Trophoblast cell (in vitro differentiated cells and primary cell): ENCODE results near the gene MED26.

Source experiments
- DNase-seq, 2 donors: peaks; one replicate each; pipeline ENCODE4 v3.0.0-alpha.2; 2016
- H2AFZ ChIP-seq: 2 replicates; pipeline ENCODE4 v1.6.1; 2013; ENCODE audit warnings: low read length, moderate library complexity, mild to moderate bottlenecking; ENCODE audit not compliant: insufficient read depth, poor library complexity
- H2AK5ac ChIP-seq: 2 replicates; pipeline ENCODE4 v1.6.1; 2013; ENCODE audit warnings: mild to moderate bottlenecking, low read length
- H2BK120ac ChIP-seq: 2 replicates; pipeline ENCODE4 v1.6.1; 2013; ENCODE audit warnings: low read length, mild to moderate bottlenecking, moderate library complexity; ENCODE audit not compliant: insufficient read depth, poor library complexity
- H2BK12ac ChIP-seq: 2 replicates; pipeline ENCODE4 v1.6.1; 2013; ENCODE audit warnings: mild to moderate bottlenecking, low read length, moderate library complexity
- H2BK5ac ChIP-seq: 2 replicates; pipeline ENCODE4 v1.6.1; 2013; ENCODE audit warnings: low read length, low read depth, moderate library complexity, mild to moderate bottlenecking; ENCODE audit not compliant: poor library complexity
- H3K14ac ChIP-seq: 2 replicates; pipeline ENCODE4 v1.6.1; 2013; ENCODE audit warnings: mild to moderate bottlenecking, low read length
- H3K18ac ChIP-seq: 2 replicates; pipeline ENCODE4 v1.6.1; 2013; ENCODE audit warnings: mild to moderate bottlenecking, low read length
- H3K23ac ChIP-seq: 2 replicates; pipeline ENCODE4 v1.6.1; 2013; ENCODE audit warnings: low read length
- H3K27ac ChIP-seq: 2 replicates; pipeline ENCODE4 v1.5.1; 2013; ENCODE audit warnings: low read depth, mild to moderate bottlenecking, inconsistent platforms, low read length, moderate library complexity
- H3K27me3 ChIP-seq: 2 replicates; pipeline ENCODE4 v1.6.1; 2013; ENCODE audit warnings: inconsistent platforms, mild to moderate bottlenecking, low read length, moderate library complexity; ENCODE audit not compliant: insufficient read depth
- H3K36me3 ChIP-seq, 2 experiments: 1 replicate in 1 of 2; 2 replicates in 1 of 2; pipeline ENCODE4 v1.6.1; 2013; ENCODE audit warnings: low read length in 2 of 2, mild to moderate bottlenecking in 2 of 2, moderate library complexity in 1 of 2; ENCODE audit not compliant: insufficient read depth in 2 of 2, control insufficient read depth in 1 of 2
- H3K4ac ChIP-seq: 2 replicates; pipeline ENCODE4 v1.6.1; 2013; ENCODE audit warnings: low read depth, mild to moderate bottlenecking, low read length, moderate library complexity
- H3K4me1 ChIP-seq, 2 experiments: 1 replicate in 1 of 2; 2 replicates in 1 of 2; pipeline ENCODE4 v1.6.1; 2013; ENCODE audit warnings: low read length in 2 of 2, mild to moderate bottlenecking in 2 of 2, moderate library complexity in 1 of 2; ENCODE audit not compliant: insufficient read depth in 2 of 2, control insufficient read depth in 1 of 2
- H3K4me2 ChIP-seq: 2 replicates; pipeline ENCODE4 v1.6.1; 2013; ENCODE audit warnings: inconsistent platforms, mild to moderate bottlenecking, low read length, moderate library complexity
- H3K4me3 ChIP-seq: 2 replicates; pipeline ENCODE4 v1.5.1; 2013; ENCODE audit warnings: mild to moderate bottlenecking, low read depth, low read length, inconsistent platforms
- H3K79me1 ChIP-seq: one replicate; pipeline ENCODE4 v1.6.1; 2013; ENCODE audit warnings: low read length
- H3K79me2 ChIP-seq: 2 replicates; pipeline ENCODE4 v1.6.1; 2013; ENCODE audit warnings: low read length, mild to moderate bottlenecking; ENCODE audit not compliant: control insufficient read depth, insufficient read depth, poor library complexity
- H3K9ac ChIP-seq: 2 replicates; pipeline ENCODE4 v1.6.1; 2013; ENCODE audit warnings: mild to moderate bottlenecking, low read length
- H3K9me3 ChIP-seq: 2 replicates; pipeline ENCODE4 v1.6.1; 2013; ENCODE audit warnings: low read depth, mild to moderate bottlenecking, control low read depth, inconsistent platforms, low read length; ENCODE audit not compliant: insufficient read depth
- H4K12ac ChIP-seq: 2 replicates; pipeline ENCODE4 v1.6.1; 2013; ENCODE audit warnings: low read depth, mild to moderate bottlenecking, low read length, moderate library complexity
- H4K8ac ChIP-seq: 2 replicates; pipeline ENCODE4 v1.6.1; 2013; ENCODE audit warnings: low read depth, mild to moderate bottlenecking, low read length, moderate library complexity
- H4K91ac ChIP-seq: one replicate; pipeline ENCODE4 v1.6.1; 2013; ENCODE audit warnings: low read depth, mild to moderate bottlenecking, low read length, moderate library complexity
- WGBS: extraction: QIAGEN DNeasy Blood & Tissue Kit; methylation state at CpG from one replicate; pipeline ENCODE4 v1.1.7; 2013; ENCODE audit warnings: missing lambda C conversion rate; ENCODE audit not compliant: insufficient read length, insufficient coverage; ENCODE audit errors: extremely low coverage; 5-methylcytosine and 5-hydroxymethylcytosine counted together

MED26 gene

DNA sequence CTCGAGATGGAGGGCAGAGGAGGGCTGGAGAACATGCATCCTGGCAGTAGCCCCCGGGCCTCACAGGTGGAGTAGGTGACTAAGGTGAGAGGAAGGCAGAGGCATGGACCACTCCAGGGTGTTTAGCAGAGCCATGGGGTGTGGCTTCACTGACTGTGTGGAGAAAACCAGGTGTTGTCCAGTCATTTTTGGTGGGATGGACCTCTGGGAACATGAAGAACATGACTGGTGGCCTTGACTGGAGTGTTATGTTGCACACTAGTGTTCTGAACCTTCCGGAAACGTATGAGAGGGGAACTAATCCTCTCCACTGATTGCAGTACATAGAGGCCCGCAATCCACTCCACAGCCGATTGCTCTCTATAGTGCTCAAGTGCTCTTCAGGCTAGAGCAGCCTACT is 16.9 kb downstream of the MED26 start:
- Histone ChIP-seq H3K9me3 (no peaks in the 10 kb centered on the region), H3K18ac (no peak overlapping the region), H3K4me1 (peaks cover 10 to 12% of the 10 kb centered on the region in 2 experiments), H3K36me3 (peaks cover 0 to 5% of the 10 kb centered on the region in 2 experiments), H3K27ac (no peak overlapping the region), H3K4ac (peak overlapping the region; percentile 33), H2BK120ac (no peak overlapping the region), H4K12ac (no peak overlapping the region), H4K8ac (no peak overlapping the region), H3K79me1 (peaks cover 3% of the 10 kb centered on the region), H2BK12ac (no peak overlapping the region), H3K4me2 (no peak overlapping the region), H3K27me3 (no peaks in the 10 kb centered on the region), H3K9ac (no peak overlapping the region), H3K4me3 (no peak overlapping the region), H3K14ac (no peak overlapping the region), H2AFZ (no peak overlapping the region), H3K79me2 (peaks cover 20% of the 10 kb centered on the region), H3K23ac (no peak overlapping the region), H2BK5ac (no peak overlapping the region), H4K91ac (no peak overlapping the region), H2AK5ac (no peak overlapping the region)
- WGBS: no CpG with 5 or more reads among the region's 6 CpGs
- peak; percentile 50 to 73 for DNase-seq

DNA sequence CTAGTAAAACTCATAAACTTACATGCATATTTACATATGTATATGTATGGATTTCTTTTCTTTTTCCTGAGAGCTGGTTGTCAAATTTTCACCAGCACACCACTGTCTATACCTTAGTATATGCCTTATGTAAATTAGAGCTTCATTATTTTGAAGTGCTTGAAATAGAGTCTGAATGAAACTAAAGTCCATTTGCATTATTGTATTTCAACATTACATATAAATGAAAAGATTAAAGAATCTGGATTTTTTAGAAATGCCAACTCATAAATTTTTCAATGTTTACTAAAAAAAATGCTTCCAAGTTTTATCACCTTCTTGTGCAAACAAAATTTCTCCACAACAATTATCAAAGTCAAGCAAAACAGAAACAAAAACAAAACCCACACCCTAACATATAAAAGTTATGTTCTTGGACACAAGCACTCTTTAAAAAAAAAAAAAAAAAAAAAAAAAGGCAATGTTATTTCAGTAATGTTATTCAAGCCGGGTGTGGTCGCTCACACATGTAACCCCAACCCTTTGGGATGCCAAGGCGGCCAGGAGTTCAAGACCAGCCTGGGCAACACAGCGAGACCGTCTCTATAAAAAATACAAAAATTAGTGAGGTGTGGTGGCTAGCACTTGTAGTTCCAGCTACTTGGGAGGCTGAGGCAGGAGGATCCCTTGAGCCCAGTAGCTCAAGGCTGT is 18.3 kb downstream of the MED26 start:
- Histone ChIP-seq H4K8ac (no peak overlapping the region), H4K12ac (no peak overlapping the region), H3K79me1 (peaks cover 3% of the 10 kb centered on the region), H3K4me3 (no peak overlapping the region), H3K23ac (no peak overlapping the region), H2AFZ (no peak overlapping the region), H3K79me2 (peaks cover 18% of the 10 kb centered on the region), H2AK5ac (no peak overlapping the region), H3K18ac (no peak overlapping the region), H2BK120ac (no peak overlapping the region), H2BK5ac (no peak overlapping the region), H3K9me3 (no peaks in the 10 kb centered on the region), H2BK12ac (no peak overlapping the region), H3K27ac (no peak overlapping the region), H3K36me3 (peaks cover 0 to 5% of the 10 kb centered on the region in 2 experiments), H3K4ac (peak overlapping the region; percentile 38), H3K4me1 (peaks cover 3 to 4% of the 10 kb centered on the region in 2 experiments), H3K27me3 (no peaks in the 10 kb centered on the region), H3K9ac (no peak overlapping the region), H3K4me2 (no peak overlapping the region), H3K14ac (no peak overlapping the region), H4K91ac (no peak overlapping the region)
- DNase-seq: no peak
- WGBS: no CpG with 5 or more reads among the region's 5 CpGs

DNA sequence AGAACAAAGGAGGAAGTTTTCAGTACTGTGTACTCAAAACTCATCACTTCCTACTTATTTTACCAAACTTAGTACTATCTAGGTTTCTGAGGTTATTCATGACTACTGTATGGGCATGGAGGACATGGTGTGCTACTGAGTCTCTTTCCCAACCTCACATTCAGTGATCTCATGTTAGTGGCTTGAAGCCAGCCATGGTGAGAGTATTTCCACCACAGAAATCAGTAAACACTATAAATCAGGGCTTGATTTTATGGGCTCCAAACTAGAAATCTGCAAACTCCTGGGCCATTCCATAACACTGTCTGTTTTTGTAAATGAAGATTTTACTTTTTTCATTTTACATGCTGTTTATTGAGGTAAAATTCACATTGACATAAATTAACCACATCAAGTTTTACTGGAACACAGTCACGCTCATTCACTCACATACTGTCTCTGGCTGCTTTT is 19.7 kb downstream of the MED26 start:
- Histone ChIP-seq H3K79me2 (peaks cover 11% of the 10 kb centered on the region), H2AK5ac (no peak overlapping the region), H3K79me1 (no peaks in the 10 kb centered on the region), H3K4me2 (no peak overlapping the region), H2BK120ac (no peak overlapping the region), H3K27ac (no peak overlapping the region), H3K36me3 (peaks cover 0 to 4% of the 10 kb centered on the region in 2 experiments), H4K8ac (no peak overlapping the region), H3K14ac (no peak overlapping the region), H3K4ac (no peak overlapping the region), H3K9me3 (no peaks in the 10 kb centered on the region), H3K27me3 (no peaks in the 10 kb centered on the region), H2BK12ac (no peak overlapping the region), H4K12ac (no peak overlapping the region), H2BK5ac (no peak overlapping the region), H3K18ac (no peak overlapping the region), H3K4me3 (no peak overlapping the region), H3K9ac (no peak overlapping the region), H3K4me1 (no peaks in the 10 kb centered on the region), H2AFZ (no peak overlapping the region), H3K23ac (no peak overlapping the region), H4K91ac (no peak overlapping the region)
- DNase-seq: no peak
- WGBS: no CpG with 5 or more reads among the region's 1 CpG

DNA sequence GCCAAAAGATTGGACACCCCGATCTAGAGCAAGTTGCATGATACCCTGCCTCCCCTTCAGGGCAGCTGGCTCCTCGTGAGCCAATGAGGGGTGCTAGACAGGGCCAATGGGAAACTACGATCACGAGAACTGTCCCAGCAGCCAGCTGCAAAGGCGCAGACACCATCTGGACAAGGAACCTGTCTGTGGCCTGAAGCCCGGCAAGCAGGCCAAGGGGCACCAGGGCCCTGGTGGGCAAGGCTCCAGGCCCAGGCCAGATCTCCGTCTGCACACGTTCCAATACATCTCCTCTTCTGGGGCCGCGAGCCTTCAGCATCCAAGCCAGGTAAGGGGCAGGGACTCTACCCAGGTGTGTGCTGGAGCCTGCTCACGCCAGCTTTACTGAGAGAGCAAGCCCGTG is 20.2 kb downstream of the MED26 start:
- Histone ChIP-seq H3K9me3 (no peaks in the 10 kb centered on the region), H3K14ac (no peak overlapping the region), H3K9ac (no peak overlapping the region), H2AK5ac (no peak overlapping the region), H3K4ac (peak overlapping the region; percentile 67), H3K79me2 (peaks cover 10% of the 10 kb centered on the region), H3K4me3 (no peak overlapping the region), H3K79me1 (no peaks in the 10 kb centered on the region), H2BK12ac (no peak overlapping the region), H2AFZ (no peak overlapping the region), H3K4me1 (no peaks in the 10 kb centered on the region), H3K18ac (no peak overlapping the region), H2BK120ac (no peak overlapping the region), H2BK5ac (no peak overlapping the region), H3K4me2 (no peak overlapping the region), H3K23ac (no peak overlapping the region), H3K27me3 (no peaks in the 10 kb centered on the region), H4K12ac (no peak overlapping the region), H3K36me3 (peaks cover 0 to 4% of the 10 kb centered on the region in 2 experiments), H4K8ac (no peak overlapping the region), H3K27ac (no peak overlapping the region), H4K91ac (no peak overlapping the region)
- WGBS: no CpG with 5 or more reads among the region's 12 CpGs
- DNase-seq: no peak
